Renal cortical epithelial cell (primary cell): ENCODE measurements around the gene DSTN. TPM values are rescaled to one million over a fixed set of nuclear protein-coding genes. Genes with fewer than 3 reads are reported as not detected.

Experiments used
- DNase-seq: peaks from one replicate; pipeline ENCODE4 v3.0.0-alpha.2; 2011; ENCODE audit warnings: low read depth
- total RNA-seq: library from RNA; depleted of rRNA; stranded (reverse); fragments of >200 nt; gene quantifications from 2 replicates; pipeline ENCODE4 v1.2.3, GENCODE V29; 2014

DSTN gene
- total RNA-seq, 1 donor from 2014 or later, result 433 TPM

DNA sequence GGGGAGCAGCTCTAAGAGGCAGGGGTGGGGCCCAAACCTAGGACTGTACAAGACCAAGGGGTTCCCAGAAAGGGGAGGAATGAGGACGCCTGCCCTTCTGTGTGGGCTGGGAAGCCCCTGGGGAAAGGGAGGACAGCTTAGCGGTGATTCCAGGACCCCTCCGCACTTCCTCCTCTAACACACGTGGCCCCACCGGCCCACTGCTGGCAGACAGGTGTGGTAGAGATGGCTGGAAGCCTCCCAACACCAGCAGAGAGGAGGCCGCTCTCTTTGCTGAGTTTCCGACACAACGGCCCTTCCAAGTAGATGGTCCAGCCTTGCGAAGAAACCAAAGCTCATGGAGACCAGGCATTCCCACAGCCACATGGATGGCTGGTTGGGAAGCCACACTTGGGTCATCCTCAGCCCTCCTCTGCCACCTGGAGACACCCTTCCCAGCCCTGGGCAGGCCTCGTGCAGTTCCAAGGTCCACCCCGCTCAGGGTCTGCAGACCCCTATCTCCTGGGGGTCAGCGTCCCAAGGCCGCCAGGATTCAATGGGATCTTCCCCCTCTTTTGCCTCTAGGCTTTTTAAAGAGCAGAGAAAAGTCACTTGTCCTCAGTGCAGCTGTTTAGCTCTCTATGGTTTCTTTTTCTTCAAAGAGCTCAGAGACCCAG, 68.2 kb downstream of the DSTN start:
- DNase-seq, result no peak

DNA sequence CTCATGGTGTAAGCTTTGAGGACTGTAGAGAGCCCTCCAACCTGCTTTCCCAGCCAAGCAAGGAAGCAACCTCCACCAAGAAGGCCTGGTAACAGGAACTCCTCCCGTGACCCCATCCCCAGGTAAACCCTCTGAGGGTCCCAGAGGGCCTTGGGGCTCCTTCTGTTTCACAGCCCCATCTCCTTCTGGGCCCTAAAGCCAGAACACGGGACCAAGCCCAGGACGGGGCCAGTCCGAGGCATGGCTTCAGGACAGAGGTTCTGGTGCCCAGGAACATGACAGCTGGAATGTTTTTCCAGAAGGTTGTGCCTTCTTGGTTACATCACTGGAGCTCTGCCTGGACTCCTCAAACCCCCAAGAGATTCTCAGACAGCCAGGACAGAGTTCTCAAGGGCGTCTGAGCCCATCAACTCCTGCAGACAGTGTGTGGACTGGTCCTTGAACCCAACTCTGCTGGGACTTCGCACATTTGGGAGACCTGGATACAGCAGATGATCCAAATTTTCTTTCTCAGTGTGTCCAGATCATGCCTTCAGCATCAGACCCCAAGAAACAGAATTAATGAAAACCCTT, 69.0 kb downstream of the DSTN start:
- no peak for DNase-seq

GRCh38 chr20:17640146-17640874, 70.4 kb downstream of the DSTN start:
- DNase-seq, result no peak

- DNase-seq, result no peak
Observed at GRCh38 chr20:17640875-17641378, 71.1 kb downstream of the DSTN start.

GRCh38 chr20:17641520-17641964, 71.7 kb downstream of the DSTN start:
- no peak for DNase-seq

DNA sequence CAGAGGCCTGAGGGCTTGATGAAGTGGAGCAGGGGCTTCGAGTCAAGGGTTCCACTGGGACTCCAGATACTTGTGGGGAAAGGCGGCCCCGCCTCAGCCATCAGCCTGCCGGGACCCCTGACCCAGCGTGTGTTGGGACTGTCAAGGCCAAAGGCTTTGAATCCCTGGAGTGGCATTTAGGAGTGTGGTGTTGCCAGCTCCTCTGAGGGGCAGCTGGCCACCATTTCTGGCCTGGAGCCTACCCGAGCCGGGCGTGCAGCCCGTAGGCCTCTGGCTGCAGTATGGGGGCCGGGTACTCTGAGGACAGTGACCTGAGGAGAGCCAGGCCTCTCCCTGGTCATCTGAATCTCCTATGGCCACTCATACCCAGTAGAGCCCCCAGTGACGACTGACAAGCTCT, 72.1 kb downstream of the DSTN start:
- DNase-seq, result no peak

DNA sequence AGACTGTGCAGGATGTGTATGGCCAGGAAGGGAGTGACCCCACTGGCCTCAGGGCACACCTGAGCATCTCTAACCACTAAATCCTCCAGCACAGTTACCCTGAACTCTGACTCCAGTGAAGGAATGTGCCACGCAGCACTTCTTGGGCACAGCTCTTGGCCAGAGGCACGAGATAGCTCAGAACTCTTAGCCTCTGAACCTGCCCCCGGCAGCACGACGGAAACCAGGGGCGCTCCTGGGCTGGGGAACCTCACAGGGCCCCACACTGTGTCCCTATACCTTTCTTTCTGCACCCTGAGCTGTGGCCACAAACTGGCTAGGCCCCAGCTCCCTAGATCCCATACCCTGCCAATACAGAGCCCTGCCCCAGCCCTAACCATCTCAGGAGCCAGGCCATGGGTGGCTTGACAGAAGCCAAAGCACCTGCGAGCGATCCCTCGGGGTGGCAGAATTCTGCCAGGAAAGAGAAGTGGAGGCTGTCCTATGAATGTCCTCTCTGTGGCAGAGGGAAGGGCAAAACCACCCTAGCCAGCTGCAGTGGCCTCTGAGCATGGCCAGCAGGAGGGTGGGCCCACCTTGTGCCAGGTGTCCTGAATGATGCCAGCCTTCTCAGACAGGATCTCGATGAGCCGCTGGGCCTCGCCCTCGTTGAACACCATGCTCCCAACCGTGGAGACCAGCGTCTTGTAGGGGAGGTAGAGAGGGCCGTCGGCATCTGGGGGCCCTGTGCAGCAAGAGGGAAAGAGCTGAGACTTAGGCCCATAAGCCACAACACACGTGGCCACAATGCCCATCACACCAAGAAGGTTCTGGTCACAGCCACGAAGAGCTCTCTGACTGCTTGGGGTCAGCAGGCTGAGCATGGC, 72.8 kb downstream of the DSTN start:
- DNase-seq, result no peak

- DNase-seq, result no peak
Observed at GRCh38 chr20:17643531-17644188, 73.8 kb downstream of the DSTN start.

- no peak for DNase-seq
Observed at GRCh38 chr20:17644451-17644850, 74.6 kb downstream of the DSTN start.

- no peak for DNase-seq
Observed at GRCh38 chr20:17645010-17645409, 75.1 kb downstream of the DSTN start.

- DNase-seq, result no peak
Observed at GRCh38 chr20:17645546-17646208, 75.8 kb downstream of the DSTN start.

DNA sequence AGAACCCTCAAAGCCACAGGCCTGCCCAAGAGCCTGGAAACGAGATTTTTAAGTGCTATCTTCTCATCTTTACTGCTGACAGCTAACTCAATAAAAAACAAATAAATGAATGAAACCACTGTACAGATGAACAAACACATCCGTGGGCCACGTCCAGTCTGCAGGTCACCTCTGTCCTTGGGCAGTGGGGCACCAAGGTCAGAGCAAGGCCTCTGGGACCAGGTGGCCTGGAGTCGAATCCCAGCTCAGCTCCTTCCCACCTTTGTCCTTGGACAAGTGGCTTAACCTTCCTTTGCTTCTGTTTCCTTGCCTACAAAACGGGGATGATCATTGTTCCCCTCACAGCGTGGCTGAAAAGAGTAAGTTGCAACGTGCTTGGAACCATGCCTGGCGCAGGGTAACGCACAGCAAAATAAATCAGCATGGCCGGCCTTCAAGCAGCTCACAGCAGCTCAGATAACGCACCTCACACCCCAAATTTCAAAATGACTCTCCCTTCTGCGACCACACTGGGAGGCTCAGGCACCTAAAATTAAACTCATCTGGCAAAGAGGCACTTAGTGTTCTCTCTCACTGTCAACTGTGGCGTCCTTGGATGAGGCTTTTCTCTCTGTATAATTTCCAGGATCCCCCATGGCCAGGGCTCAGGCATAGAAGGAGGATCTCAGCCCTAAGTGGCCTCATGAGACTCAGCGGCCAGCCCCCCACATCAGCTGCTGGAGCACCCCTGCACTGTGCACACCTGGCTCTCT, 76.5 kb downstream of the DSTN start:
- no peak for DNase-seq

DNA sequence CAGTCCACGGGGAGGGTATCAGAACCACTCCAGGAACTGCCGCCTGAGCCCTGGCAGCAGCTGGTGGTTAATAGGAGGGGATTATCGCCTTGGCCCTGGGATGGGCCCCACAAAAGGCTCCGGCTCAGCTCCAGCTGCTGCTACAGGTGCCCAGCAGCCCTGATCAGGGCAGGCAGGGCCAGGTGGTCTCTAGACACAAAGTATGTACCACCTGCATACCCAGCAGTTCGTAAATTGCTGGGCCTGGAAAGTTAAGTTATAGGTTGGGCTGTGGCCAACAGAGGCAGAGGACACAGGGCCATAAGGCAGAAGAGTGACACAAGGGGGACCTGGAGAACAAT, 77.1 kb downstream of the DSTN start:
- no peak for DNase-seq

GRCh38 chr20:17647391-17648314, 77.8 kb downstream of the DSTN start:
- no peak for DNase-seq

DNA sequence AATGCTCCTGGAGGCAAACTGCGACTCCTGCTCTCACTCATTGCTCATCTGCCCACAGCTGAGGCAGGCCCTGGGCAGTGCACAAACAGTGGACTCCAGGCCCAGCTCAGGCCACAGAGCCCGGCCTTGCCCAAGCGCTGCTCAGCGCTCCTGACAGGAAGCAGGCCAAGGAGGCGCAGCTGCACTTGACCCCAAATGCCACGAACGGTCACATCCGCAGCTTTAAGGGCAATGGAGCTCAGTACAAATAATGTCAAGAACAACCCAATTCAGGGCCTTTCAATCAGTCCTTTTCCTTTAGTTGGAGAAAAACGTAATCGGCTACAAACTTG, 78.4 kb downstream of the DSTN start:
- no peak for DNase-seq

DNA sequence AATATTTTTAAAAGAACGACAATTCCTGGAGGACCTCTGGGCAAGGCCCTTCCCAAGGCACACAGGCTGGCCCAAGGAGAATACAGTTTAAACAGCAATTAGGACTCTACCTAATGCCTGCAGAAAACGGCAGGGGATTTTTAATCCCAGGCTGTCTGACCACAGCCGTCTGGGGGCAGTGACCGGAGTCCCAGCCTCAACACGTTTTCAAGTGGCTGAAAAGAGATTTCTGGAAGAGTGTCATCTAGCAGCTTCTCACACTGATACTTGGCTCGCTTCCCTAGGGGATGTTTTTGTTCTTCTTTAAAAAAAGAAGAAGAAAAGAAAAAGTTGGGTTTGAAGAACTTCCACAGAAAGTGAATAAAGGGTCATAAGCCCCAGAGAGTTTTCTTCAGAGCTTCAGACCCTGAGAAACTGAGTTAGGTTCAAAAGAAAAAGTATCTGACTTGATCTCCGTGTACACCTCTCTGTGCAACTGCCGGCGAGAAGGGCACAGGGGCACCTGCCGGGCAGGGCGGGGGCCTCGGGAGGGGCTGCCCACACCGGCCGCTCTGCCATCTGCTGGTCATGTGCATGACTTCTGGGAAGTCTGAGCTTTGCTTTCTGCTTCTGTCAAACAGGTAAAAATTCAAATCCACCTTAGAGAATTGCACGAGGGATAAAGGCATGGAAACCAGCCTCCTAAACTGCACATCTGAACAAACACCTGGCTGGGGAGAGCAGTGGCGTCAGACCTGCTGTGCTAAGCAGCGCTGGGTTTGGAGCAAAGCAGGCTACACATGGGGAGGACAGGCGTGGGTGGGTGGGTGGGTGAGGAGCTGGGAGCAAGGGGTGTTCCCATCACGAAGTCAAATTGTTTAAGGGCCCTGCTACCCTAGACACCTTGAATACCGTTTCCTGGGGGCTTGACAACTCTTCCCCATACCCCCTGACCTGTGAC, 79.2 kb downstream of the DSTN start:
- DNase-seq, result no peak

- DNase-seq, result no peak
Observed at GRCh38 chr20:17650301-17651128, 80.6 kb downstream of the DSTN start.
